Measurements from ENCODE around the gene ERCC3.

The ERCC3 gene

DNA sequence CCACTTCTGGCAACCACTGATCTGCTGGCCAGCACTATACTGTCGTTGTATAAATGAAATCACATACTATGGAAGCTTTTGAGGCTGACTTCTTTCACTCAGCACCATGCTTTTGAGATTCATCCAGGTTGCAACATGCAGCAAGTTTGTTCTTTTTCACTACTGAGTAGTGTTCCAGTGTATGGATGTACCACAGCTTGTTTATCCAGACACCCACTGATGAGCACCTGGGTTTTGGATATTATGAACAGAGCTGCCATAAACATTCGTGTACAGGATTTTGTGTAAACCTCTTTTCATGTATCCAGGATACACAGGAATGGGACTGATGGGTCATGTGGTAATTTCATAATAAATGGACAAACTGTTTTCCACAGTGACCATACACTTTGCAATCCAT lies 10.7 kb downstream of the ERCC3 start (continued):
- TF ChIP-seq TOX (CRISPR knock-in tag; IDR thresholded peaks at IDR 0.05; ENCODE audit: borderline replicate concordance) (no peak), ZC3H10 (CRISPR knock-in tag; IDR thresholded peaks at IDR 0.05) (no peak), ARNTL (CRISPR knock-in tag; IDR thresholded peaks at IDR 0.05; ENCODE audit: borderline replicate concordance, low read depth) (no peak), BACH2 (CRISPR knock-in tag; IDR thresholded peaks at IDR 0.05; ENCODE audit: borderline replicate concordance) (no peak), ZFP3 (CRISPR knock-in tag; IDR thresholded peaks at IDR 0.05) (no peak), ZNF70 (CRISPR knock-in tag; IDR thresholded peaks at IDR 0.05) (0 out of 2 replicates have a peak, but pooled peaks have one; percentile 20), ESRRG (CRISPR knock-in tag; IDR thresholded peaks at IDR 0.05) (no peak)
- TF ChIP-seq, protein P1, sequence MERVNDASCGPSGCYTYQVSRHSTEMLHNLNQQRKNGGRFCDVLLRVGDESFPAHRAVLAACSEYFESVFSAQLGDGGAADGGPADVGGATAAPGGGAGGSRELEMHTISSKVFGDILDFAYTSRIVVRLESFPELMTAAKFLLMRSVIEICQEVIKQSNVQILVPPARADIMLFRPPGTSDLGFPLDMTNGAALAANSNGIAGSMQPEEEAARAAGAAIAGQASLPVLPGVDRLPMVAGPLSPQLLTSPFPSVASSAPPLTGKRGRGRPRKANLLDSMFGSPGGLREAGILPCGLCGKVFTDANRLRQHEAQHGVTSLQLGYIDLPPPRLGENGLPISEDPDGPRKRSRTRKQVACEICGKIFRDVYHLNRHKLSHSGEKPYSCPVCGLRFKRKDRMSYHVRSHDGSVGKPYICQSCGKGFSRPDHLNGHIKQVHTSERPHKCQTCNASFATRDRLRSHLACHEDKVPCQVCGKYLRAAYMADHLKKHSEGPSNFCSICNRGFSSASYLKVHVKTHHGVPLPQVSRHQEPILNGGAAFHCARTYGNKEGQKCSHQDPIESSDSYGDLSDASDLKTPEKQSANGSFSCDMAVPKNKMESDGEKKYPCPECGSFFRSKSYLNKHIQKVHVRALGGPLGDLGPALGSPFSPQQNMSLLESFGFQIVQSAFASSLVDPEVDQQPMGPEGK (CRISPR knock-in tag; IDR thresholded peaks at IDR 0.05; ENCODE audit: borderline replicate concordance) = no peak

DNA sequence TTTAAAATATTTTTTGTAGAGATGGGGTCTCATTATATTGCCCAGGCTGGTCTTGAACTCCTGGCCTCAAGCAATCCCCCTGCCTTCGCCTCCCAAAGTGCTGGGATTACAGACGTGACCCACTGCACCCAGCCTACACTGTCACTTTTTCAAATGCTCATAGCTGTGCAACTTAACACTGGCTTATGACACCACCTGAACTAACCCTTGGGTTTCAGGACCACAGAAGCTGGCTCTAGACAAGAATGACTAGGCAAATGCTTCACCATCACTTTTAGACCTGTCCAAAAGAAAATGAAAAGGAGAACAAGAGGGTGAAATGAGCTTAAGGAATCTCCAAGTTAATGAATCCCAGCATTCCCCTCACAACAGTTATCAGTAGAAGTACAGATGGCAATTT lies 13.3 kb downstream of the ERCC3 start:
- TF ChIP-seq ZNF565 (CRISPR knock-in tag; conservative IDR thresholded peaks at IDR 0.05; ENCODE audit: low read depth) (no peak), BACH2 (CRISPR knock-in tag; IDR thresholded peaks at IDR 0.05; ENCODE audit: borderline replicate concordance) (no peak), PPARA (CRISPR knock-in tag; IDR thresholded peaks at IDR 0.05; ENCODE audit: borderline replicate concordance) (no peak), CSDC2 (CRISPR knock-in tag; IDR thresholded peaks at IDR 0.05) (no peak), ESRRG (CRISPR knock-in tag; IDR thresholded peaks at IDR 0.05) (no peak), ZFP3 (CRISPR knock-in tag; IDR thresholded peaks at IDR 0.05) (no peak), GLIS3 (CRISPR knock-in tag; IDR thresholded peaks at IDR 0.05) (no peak), ZNF70 (CRISPR knock-in tag; IDR thresholded peaks at IDR 0.05) (no peak), TOX (CRISPR knock-in tag; IDR thresholded peaks at IDR 0.05; ENCODE audit: borderline replicate concordance) (no peak), SNAI2 (CRISPR knock-in tag; IDR thresholded peaks at IDR 0.05) (no peak), ZNF8 (CRISPR knock-in tag; IDR thresholded peaks at IDR 0.05) (no peak), ZFP30 (CRISPR knock-in tag; IDR thresholded peaks at IDR 0.05) (no peak), RARB (CRISPR knock-in tag; IDR thresholded peaks at IDR 0.05) (no peak), OSR1 (CRISPR knock-in tag; IDR thresholded peaks at IDR 0.05) (no peak), ARNTL (CRISPR knock-in tag; IDR thresholded peaks at IDR 0.05; ENCODE audit: borderline replicate concordance, low read depth) (no peak)
- TF ChIP-seq, protein P2, sequence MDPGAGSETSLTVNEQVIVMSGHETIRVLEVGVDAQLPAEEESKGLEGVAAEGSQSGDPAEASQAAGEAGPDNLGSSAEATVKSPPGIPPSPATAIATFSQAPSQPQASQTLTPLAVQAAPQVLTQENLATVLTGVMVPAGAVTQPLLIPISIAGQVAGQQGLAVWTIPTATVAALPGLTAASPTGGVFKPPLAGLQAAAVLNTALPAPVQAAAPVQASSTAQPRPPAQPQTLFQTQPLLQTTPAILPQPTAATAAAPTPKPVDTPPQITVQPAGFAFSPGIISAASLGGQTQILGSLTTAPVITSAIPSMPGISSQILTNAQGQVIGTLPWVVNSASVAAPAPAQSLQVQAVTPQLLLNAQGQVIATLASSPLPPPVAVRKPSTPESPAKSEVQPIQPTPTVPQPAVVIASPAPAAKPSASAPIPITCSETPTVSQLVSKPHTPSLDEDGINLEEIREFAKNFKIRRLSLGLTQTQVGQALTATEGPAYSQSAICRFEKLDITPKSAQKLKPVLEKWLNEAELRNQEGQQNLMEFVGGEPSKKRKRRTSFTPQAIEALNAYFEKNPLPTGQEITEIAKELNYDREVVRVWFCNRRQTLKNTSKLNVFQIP (CRISPR knock-in tag; IDR thresholded peaks at IDR 0.05; ENCODE audit: borderline replicate concordance, low read depth) = no peak
- TF ChIP-seq, protein P3, sequence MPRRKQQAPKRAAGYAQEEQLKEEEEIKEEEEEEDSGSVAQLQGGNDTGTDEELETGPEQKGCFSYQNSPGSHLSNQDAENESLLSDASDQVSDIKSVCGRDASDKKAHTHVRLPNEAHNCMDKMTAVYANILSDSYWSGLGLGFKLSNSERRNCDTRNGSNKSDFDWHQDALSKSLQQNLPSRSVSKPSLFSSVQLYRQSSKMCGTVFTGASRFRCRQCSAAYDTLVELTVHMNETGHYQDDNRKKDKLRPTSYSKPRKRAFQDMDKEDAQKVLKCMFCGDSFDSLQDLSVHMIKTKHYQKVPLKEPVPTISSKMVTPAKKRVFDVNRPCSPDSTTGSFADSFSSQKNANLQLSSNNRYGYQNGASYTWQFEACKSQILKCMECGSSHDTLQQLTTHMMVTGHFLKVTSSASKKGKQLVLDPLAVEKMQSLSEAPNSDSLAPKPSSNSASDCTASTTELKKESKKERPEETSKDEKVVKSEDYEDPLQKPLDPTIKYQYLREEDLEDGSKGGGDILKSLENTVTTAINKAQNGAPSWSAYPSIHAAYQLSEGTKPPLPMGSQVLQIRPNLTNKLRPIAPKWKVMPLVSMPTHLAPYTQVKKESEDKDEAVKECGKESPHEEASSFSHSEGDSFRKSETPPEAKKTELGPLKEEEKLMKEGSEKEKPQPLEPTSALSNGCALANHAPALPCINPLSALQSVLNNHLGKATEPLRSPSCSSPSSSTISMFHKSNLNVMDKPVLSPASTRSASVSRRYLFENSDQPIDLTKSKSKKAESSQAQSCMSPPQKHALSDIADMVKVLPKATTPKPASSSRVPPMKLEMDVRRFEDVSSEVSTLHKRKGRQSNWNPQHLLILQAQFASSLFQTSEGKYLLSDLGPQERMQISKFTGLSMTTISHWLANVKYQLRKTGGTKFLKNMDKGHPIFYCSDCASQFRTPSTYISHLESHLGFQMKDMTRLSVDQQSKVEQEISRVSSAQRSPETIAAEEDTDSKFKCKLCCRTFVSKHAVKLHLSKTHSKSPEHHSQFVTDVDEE (CRISPR knock-in tag; IDR thresholded peaks at IDR 0.05) = no peak
- TF ChIP-seq, protein P4, sequence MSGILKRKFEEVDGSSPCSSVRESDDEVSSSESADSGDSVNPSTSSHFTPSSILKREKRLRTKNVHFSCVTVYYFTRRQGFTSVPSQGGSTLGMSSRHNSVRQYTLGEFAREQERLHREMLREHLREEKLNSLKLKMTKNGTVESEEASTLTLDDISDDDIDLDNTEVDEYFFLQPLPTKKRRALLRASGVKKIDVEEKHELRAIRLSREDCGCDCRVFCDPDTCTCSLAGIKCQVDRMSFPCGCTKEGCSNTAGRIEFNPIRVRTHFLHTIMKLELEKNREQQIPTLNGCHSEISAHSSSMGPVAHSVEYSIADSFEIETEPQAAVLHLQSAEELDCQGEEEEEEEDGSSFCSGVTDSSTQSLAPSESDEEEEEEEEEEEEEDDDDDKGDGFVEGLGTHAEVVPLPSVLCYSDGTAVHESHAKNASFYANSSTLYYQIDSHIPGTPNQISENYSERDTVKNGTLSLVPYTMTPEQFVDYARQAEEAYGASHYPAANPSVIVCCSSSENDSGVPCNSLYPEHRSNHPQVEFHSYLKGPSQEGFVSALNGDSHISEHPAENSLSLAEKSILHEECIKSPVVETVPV (CRISPR knock-in tag; IDR thresholded peaks at IDR 0.05) = no peak
- ATAC-seq = no peak

DNA sequence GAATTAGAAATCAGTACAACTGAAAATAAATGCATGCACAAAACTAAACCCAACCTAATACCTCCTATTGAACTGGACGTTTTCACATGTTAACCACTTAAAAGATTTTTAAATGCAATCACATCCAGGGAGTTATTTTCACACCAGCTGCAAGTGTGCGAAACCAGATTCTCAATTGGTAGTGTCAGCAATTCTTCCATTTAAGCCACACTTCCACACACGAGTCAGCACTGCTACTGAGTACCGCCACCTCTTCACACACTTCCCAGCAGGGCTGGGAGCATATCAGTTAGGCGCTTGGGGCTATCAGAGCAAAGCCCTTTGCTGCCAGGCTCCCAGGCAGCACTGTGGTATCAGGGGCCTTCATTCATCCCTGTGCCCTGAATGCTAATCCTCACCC lies 14.2 kb downstream of the ERCC3 start:
- no peak for ATAC-seq
- no peak for TF ChIP-seq ZC3H10 (CRISPR knock-in tag; IDR thresholded peaks at IDR 0.05)
- TF ChIP-seq, protein P3 (CRISPR knock-in tag; IDR thresholded peaks at IDR 0.05) = no peak
- no peak for TF ChIP-seq BACH2 (CRISPR knock-in tag; IDR thresholded peaks at IDR 0.05; ENCODE audit: borderline replicate concordance)
- TF ChIP-seq OSR1 (CRISPR knock-in tag; IDR thresholded peaks at IDR 0.05) = no peak
- TF ChIP-seq ZFP30 (CRISPR knock-in tag; IDR thresholded peaks at IDR 0.05) = no peak
- no peak for TF ChIP-seq ZFP3 (CRISPR knock-in tag; IDR thresholded peaks at IDR 0.05)
- no peak for TF ChIP-seq ZNF8 (CRISPR knock-in tag; IDR thresholded peaks at IDR 0.05)
- TF ChIP-seq, protein P1 (CRISPR knock-in tag; IDR thresholded peaks at IDR 0.05; ENCODE audit: borderline replicate concordance) = no peak
- TF ChIP-seq ARNTL (CRISPR knock-in tag; IDR thresholded peaks at IDR 0.05; ENCODE audit: borderline replicate concordance, low read depth) = no peak
- no peak for TF ChIP-seq ZNF70 (CRISPR knock-in tag; IDR thresholded peaks at IDR 0.05)
- no peak for TF ChIP-seq SNAI2 (CRISPR knock-in tag; IDR thresholded peaks at IDR 0.05)
